ENCODE data around the gene NUDT8. TPM values are rescaled to one million over a fixed set of nuclear protein-coding genes. Genes with fewer than 3 reads are reported as not detected.

Gene NUDT8
- total and polyA plus RNA-seq, 2 experiments from 2014 or later = 13.6 to 28.7 TPM

- 59% methylated on average over 13 of the region's 13 CpGs for WGBS (ENCODE audit: low lambda C conversion rate, missing lambda C conversion rate)
These were observed 22.4 kb upstream of the NUDT8 start for GRCh38 chr11:67651976-67652781.

GRCh38 chr11:67649634-67650510 is 20.1 kb upstream of the NUDT8 start:
- Histone ChIP-seq H2AFZ (peak overlapping the region; percentile 53), H3K9me3 (ENCODE audit: low read depth) (no peaks in the 10 kb centered on the region), H3K4me1 (ENCODE audit: insufficient read depth) (no peaks in the 10 kb centered on the region), H3K9me2 (replicated peaks; ENCODE audit: insufficient read depth) (no peaks in the 10 kb centered on the region), H3K79me2 (no peaks in the 10 kb centered on the region), H3K27ac (peak overlapping the region; percentile 81), H4K20me1 (ENCODE audit: insufficient read depth, poor library complexity, severe bottlenecking) (no peaks in the 10 kb centered on the region), H3K4me3 (no peak overlapping the region), H3K4me2 (peak overlapping the region; percentile 71), H3K36me3 (replicated peaks; ENCODE audit: insufficient read depth, low read depth) (no peaks in the 10 kb centered on the region), H3K27me3 (no peaks in the 10 kb centered on the region)
- DNase-seq (ENCODE audit: low spot score) = no peak
- 91% methylated on average over 22 of the region's 22 CpGs for WGBS (ENCODE audit: low lambda C conversion rate, missing lambda C conversion rate)
- no peak for TF ChIP-seq EZH2 (IDR thresholded peaks at IDR 0.05; ENCODE audit: borderline replicate concordance)
- TF ChIP-seq EZH2phosphoT487 (IDR thresholded peaks at IDR 0.05; ENCODE audit: low read depth, severe bottlenecking, unreplicated experiment) = no peak
- no peak for TF ChIP-seq CTCF (IDR thresholded peaks at IDR 0.05; ENCODE audit: poor library complexity)

More at GRCh38 chr11:67651976-67652781, 22.4 kb upstream of the NUDT8 start:
- TF ChIP-seq EZH2 (IDR thresholded peaks at IDR 0.05; ENCODE audit: borderline replicate concordance) = no peak
- TF ChIP-seq CTCF (IDR thresholded peaks at IDR 0.05; ENCODE audit: poor library complexity) = no peak
- no peak for TF ChIP-seq EZH2phosphoT487 (IDR thresholded peaks at IDR 0.05; ENCODE audit: low read depth, severe bottlenecking, unreplicated experiment)
- Histone ChIP-seq H3K4me2 (no peak overlapping the region), H3K9me2 (replicated peaks; ENCODE audit: insufficient read depth) (no peaks in the 10 kb centered on the region), H3K79me2 (no peaks in the 10 kb centered on the region), H3K4me3 (no peak overlapping the region), H3K4me1 (ENCODE audit: insufficient read depth) (no peaks in the 10 kb centered on the region), H3K27ac (no peak overlapping the region), H3K9me3 (ENCODE audit: low read depth) (no peaks in the 10 kb centered on the region), H3K36me3 (replicated peaks; ENCODE audit: insufficient read depth, low read depth) (no peaks in the 10 kb centered on the region), H4K20me1 (ENCODE audit: insufficient read depth, poor library complexity, severe bottlenecking) (no peaks in the 10 kb centered on the region), H2AFZ (no peak overlapping the region), H3K27me3 (no peaks in the 10 kb centered on the region)
- DNase-seq (ENCODE audit: low spot score) = peak; percentile 24

- Histone ChIP-seq H3K4me1 (ENCODE audit: insufficient read depth) (no peaks in the 10 kb centered on the region), H3K27ac (no peak overlapping the region), H2AFZ (no peak overlapping the region), H3K9me2 (replicated peaks; ENCODE audit: insufficient read depth) (no peaks in the 10 kb centered on the region), H3K4me3 (no peak overlapping the region), H3K27me3 (no peaks in the 10 kb centered on the region), H3K4me2 (no peak overlapping the region), H3K79me2 (no peaks in the 10 kb centered on the region), H3K9me3 (ENCODE audit: low read depth) (no peaks in the 10 kb centered on the region), H3K36me3 (replicated peaks; ENCODE audit: insufficient read depth, low read depth) (no peaks in the 10 kb centered on the region), H4K20me1 (ENCODE audit: insufficient read depth, poor library complexity, severe bottlenecking) (no peaks in the 10 kb centered on the region)
- TF ChIP-seq EZH2phosphoT487 (IDR thresholded peaks at IDR 0.05; ENCODE audit: low read depth, severe bottlenecking, unreplicated experiment) (no peak), EZH2 (IDR thresholded peaks at IDR 0.05; ENCODE audit: borderline replicate concordance) (no peak), CTCF (IDR thresholded peaks at IDR 0.05; ENCODE audit: poor library complexity) (no peak)
- no peak for DNase-seq (ENCODE audit: low spot score)
- 87% methylated on average over 12 of the region's 12 CpGs for WGBS (ENCODE audit: low lambda C conversion rate, missing lambda C conversion rate)
These were observed 19.3 kb upstream of the NUDT8 start for GRCh38 chr11:67648796-67649613.

All from hepatocyte (in vitro differentiated cells).